Choroid plexus epithelial cell (primary cell): ENCODE data around the gene TUBG1.
A peak's percentile ranks its signal among the peaks of the same experiment; 100 is the strongest.

ENCODE experiments used
- DNase-seq: peaks from one replicate; pipeline ENCODE4 v3.0.0-alpha.2; 2010; ENCODE audit warnings: low read depth
- H3K4me3 ChIP-seq: 2 replicates; pipeline ENCODE4 v1.5.1; 2011; ENCODE audit warnings: low read depth, mild to moderate bottlenecking, control low read depth, low read length, moderate library complexity
- TF ChIP-seq, protein P1 (sequence below): conservative IDR thresholded peaks from 2 replicates; pipeline ENCODE4 v1.5.1; 2011; ENCODE audit warnings: low read depth, mild to moderate bottlenecking, control low read depth, inconsistent platforms, low read length, moderate library complexity

The TUBG1 gene

DNA sequence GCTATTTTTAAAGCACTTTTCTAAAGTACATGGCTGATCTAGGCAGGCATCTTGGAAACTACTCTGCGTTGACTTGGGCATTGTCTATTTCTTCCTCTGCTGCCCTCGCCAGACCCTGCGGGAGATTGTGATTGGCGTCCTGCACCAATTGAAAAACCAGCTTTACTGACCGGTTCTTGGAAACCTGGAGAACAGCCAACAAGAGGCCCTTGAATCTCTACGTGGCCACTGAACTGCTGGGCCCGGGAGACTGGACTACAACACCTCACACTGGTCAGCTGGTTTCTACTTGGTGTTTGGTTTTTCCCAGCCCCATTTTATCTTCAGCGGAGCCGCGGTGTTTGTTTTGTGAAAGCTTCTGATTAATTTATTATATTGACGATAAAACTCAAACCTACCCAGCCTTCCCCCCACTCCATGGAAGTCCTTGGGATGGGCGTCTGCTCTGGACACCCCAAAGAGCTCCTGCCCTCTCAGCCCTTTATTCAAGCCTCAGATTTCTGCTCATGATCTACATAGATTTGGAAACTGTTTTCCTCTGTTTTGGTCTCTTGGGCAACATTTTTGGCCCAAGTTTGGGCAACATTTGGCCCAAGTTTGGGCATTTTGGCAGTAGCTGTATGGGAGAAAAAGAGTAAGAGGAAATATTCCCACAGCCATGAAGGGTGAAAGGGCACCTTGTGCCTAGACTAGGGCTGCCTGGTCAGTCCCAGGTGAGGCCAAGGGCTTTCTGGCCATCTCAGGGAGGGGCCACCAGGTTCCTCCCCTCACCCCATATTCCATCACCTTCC lies 37.9 kb upstream of the TUBG1 start:
- no peak for DNase-seq
- TF ChIP-seq, protein P1, sequence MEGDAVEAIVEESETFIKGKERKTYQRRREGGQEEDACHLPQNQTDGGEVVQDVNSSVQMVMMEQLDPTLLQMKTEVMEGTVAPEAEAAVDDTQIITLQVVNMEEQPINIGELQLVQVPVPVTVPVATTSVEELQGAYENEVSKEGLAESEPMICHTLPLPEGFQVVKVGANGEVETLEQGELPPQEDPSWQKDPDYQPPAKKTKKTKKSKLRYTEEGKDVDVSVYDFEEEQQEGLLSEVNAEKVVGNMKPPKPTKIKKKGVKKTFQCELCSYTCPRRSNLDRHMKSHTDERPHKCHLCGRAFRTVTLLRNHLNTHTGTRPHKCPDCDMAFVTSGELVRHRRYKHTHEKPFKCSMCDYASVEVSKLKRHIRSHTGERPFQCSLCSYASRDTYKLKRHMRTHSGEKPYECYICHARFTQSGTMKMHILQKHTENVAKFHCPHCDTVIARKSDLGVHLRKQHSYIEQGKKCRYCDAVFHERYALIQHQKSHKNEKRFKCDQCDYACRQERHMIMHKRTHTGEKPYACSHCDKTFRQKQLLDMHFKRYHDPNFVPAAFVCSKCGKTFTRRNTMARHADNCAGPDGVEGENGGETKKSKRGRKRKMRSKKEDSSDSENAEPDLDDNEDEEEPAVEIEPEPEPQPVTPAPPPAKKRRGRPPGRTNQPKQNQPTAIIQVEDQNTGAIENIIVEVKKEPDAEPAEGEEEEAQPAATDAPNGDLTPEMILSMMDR, result no peak
- no peak overlapping the region for H3K4me3 ChIP-seq

DNA sequence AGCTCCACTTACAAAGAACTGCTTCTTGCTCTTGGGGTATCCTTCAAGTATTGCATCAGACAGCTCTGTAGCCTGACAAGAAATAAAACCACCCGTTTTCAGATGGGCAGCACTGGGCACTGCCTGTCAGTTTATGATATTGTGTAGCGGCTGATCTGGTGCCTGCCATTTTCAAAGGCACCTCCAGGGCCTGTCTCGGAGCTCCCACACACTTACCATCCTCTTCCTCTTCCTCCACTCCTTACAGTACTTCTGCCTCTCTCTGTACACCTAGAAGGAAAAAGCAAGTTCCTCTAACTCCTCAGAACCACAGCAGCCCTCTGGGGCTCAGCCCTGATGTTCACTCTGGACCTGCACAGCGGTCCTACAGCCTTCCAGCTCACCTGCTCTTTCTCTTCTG lies 36.4 kb upstream of the TUBG1 start:
- H3K4me3 ChIP-seq, result no peak overlapping the region

DNA sequence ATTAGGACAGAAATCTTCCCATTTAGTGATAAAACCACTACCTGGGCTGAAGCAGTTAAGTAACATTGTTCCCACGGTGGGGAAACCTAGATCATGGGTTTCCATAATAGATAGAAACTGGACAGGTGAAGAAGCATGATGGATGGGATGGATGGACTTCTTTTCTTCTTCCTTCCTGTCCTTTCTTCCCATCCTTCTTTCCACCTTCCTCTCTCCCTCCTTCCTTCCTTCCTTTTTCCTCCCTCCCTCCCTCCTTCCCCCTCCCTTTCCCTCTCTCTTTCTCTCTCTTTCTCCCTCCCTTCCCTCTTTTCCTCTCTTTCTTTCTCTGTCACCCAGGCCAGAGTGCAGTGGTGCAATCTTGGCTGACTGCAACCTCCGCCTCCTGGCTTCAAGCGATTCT lies 35.0 kb upstream of the TUBG1 start:
- DNase-seq, result no peak
- no peak overlapping the region for H3K4me3 ChIP-seq
- TF ChIP-seq, protein P1, result no peak

More for the DNA sequence above, 36.4 kb upstream of the TUBG1 start:
- DNase-seq, result no peak
- TF ChIP-seq, protein P1, result no peak

DNA sequence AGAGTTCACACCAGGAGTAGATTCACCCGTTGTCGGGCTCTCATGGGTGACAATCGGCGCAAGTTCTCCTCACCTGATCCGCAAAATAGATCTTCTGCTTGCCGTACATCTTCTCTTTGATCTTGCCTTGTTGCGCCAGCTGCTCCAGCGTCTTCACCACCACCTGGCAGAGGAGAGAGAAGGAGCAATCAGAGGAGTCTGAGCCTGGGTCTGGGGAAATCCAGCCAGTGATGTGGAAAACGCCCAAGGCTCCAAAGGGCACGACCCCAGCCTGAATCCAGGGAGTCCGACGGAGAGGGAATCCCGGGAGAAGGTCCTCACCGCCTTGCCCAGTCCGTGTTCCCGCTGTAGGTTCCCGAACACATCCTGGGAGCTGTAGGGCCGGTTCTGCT lies 32.3 kb upstream of the TUBG1 start:
- no peak for DNase-seq
- peak overlapping the region; percentile 88 for H3K4me3 ChIP-seq
- TF ChIP-seq, protein P1, result no peak

DNA sequence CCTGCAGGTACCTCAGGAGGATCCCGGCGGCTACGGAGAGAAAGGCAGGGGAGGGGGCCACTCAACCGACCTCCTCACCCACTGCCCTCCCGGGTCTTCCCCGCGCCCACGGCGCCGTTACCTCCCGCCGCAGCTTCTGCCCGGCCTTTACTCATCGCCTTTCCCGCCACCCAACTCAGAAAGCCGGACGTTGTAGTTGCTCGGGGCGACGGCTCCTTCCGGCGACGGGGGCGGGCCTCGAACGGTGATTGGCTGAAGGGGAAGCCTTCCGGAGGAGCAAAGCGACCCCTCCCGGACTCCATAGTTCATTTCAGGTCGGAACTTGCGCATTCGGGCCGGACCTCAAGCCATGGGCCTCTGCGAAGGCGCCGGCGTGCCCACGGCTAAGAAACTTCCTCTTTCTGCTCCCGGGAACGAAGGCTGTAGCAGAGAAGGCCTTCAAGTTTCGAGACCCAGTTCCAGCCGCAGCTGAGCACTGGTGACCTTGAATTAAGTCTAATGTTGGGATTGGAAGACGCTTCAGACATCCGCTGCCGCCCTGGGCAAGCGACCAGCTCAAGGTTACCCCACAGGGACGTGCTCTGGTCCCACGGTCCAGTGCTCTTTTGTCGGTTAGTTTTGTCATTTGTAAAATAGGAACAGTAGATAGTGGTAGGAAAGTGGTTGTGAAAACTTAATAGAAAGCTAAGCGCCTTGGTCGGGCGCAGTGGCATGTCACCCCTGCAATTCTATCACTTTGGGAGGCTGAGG lies 31.8 kb upstream of the TUBG1 start, which contains the start of gene PSMC3IP:
Gene PSMC3IP, minus strand, starts transcription at position 198 of the 750 bp plus-strand sequence. Its CDS starts 43 bp downstream, at position 155.
- H3K4me3 ChIP-seq, result peak within 1 kb of the TSS; percentile 88
- peak; percentile 96 for DNase-seq
- TF ChIP-seq, protein P1, result peak; percentile 46

DNA sequence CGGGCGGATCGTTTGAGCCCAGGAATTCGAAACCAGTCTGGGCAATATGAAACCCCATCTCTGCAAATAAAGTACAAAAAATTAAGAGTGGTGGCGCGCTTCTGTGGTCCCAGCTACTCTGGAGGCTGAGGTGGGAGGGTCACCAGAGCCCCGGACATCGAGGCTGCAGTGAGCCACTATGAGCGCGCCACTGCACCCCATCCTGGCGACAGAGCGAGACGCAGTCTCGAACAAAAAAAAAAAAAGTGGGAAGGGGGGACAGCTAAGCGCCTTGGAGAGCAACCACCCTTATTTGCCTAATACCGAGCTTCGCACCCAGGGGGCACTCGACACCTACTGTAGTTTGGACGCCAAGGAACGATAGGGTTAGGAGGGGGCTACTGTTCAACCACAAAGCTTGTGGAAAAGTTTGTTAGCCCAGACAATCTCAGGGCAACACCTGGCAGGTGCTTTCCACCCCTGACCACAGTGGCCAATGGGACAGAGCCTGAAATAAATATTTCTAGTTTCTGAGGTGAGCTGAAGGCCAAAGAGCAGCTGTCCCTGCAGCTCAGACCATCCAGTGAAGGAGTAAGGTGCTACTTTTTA lies 31.1 kb upstream of the TUBG1 start:
- TF ChIP-seq, protein P1, result peak; percentile 85
- DNase-seq, result peak; percentile 82
- peak overlapping the region; percentile 88 for H3K4me3 ChIP-seq
